Astrocyte (in vitro differentiated cells and primary cell): ENCODE measurements around the gene METTL8. TPM values are rescaled to one million over a fixed set of nuclear protein-coding genes. Genes with fewer than 3 reads are reported as not detected.

Experiments used
- DNase-seq: peaks from one replicate; pipeline ENCODE4 v3.0.0-alpha.2; 2010; ENCODE audit warnings: low read depth
- FAIRE-seq: peaks from 2 replicates; lab custom pipeline; 2011; peaks lifted over from hg19 to GRCh38; lab: Jason Lieb, UNC
- H2AFZ ChIP-seq: 2 replicates; pipeline ENCODE4 v1.6.0; 2012; ENCODE audit warnings: low read depth, low read length, inconsistent platforms
- H3K27ac ChIP-seq: 2 replicates; pipeline ENCODE4 v1.5.1; 2011; ENCODE audit warnings: low read depth, low read length, inconsistent platforms
- H3K27me3 ChIP-seq: 2 replicates; pipeline ENCODE4 v1.6.0; 2011; ENCODE audit warnings: low read length, inconsistent platforms; ENCODE audit not compliant: insufficient read depth
- H3K36me3 ChIP-seq: 2 replicates; pipeline ENCODE4 v1.5.1; 2011; ENCODE audit warnings: low read length, inconsistent platforms; ENCODE audit not compliant: insufficient read depth
- H3K4me1 ChIP-seq: 2 replicates; pipeline ENCODE4 v1.5.1; 2011; ENCODE audit warnings: low read length, inconsistent platforms; ENCODE audit not compliant: insufficient read depth
- H3K4me2 ChIP-seq: 2 replicates; pipeline ENCODE4 v1.6.0; 2012; ENCODE audit warnings: low read length, inconsistent platforms
- H3K4me3 ChIP-seq: 2 replicates; pipeline ENCODE4 v1.5.1; 2011; ENCODE audit warnings: low read depth, mild to moderate bottlenecking, low read length, inconsistent platforms; ENCODE audit not compliant: insufficient read depth
- H3K79me2 ChIP-seq: 2 replicates; pipeline ENCODE4 v1.6.0; 2012; ENCODE audit warnings: mild to moderate bottlenecking, low read length, inconsistent platforms; ENCODE audit not compliant: insufficient read depth
- H3K9ac ChIP-seq: 2 replicates; pipeline ENCODE4 v1.6.0; 2012; ENCODE audit warnings: mild to moderate bottlenecking, low read length, inconsistent platforms
- H3K9me3 ChIP-seq: 2 replicates; pipeline ENCODE4 v1.5.1; 2012; ENCODE audit warnings: low read depth, mild to moderate bottlenecking, low read length, inconsistent platforms; ENCODE audit not compliant: insufficient read depth
- H4K20me1 ChIP-seq: 2 replicates; pipeline ENCODE4 v1.6.0; 2012; ENCODE audit warnings: low read length, inconsistent platforms; ENCODE audit not compliant: insufficient read depth
- H3K27ac Mint-ChIP-seq: one replicate; pipeline ENCODE4 v1.8.0; 2021; ENCODE audit warnings: mild to moderate bottlenecking, mixed read lengths; ENCODE audit not compliant: unreplicated experiment
- H3K27me3 Mint-ChIP-seq: one replicate; pipeline ENCODE4 v1.8.0; 2021; ENCODE audit warnings: low read depth, mixed read lengths; ENCODE audit not compliant: unreplicated experiment
- H3K36me3 Mint-ChIP-seq: one replicate; pipeline ENCODE4 v1.8.0; 2021; ENCODE audit warnings: low read depth, mixed read lengths; ENCODE audit not compliant: unreplicated experiment
- H3K4me1 Mint-ChIP-seq: one replicate; pipeline ENCODE4 v1.8.0; 2021; ENCODE audit warnings: low read depth, mixed read lengths; ENCODE audit not compliant: unreplicated experiment
- H3K4me3 Mint-ChIP-seq: one replicate; pipeline ENCODE4 v1.8.0; 2021; ENCODE audit warnings: mild to moderate bottlenecking, moderate library complexity, mixed read lengths; ENCODE audit not compliant: unreplicated experiment
- H3K9me3 Mint-ChIP-seq: one replicate; pipeline ENCODE4 v1.8.0; 2021; ENCODE audit warnings: mild to moderate bottlenecking, mixed read lengths; ENCODE audit not compliant: unreplicated experiment
- EZH2 ChIP-seq: IDR thresholded peaks from 2 replicates; pipeline ENCODE4 v1.6.1; 2012; ENCODE audit warnings: mild to moderate bottlenecking, low read length, inconsistent platforms; ENCODE audit not compliant: insufficient read depth
- total RNA-seq: library from RNA; stranded (reverse); gene quantifications from 2 replicates; pipeline ENCODE4 v1.2.1, GENCODE V29; 2021
- TF ChIP-seq, protein P1 (sequence below): IDR thresholded peaks from 2 replicates; pipeline ENCODE4 v1.5.1; 2011; ENCODE audit warnings: low read depth, mild to moderate bottlenecking, inconsistent platforms, low read length, moderate library complexity; ENCODE audit not compliant: insufficient read depth

Gene METTL8
- total RNA-seq, 1 donor from 2014 or later = 40.4 TPM

DNA sequence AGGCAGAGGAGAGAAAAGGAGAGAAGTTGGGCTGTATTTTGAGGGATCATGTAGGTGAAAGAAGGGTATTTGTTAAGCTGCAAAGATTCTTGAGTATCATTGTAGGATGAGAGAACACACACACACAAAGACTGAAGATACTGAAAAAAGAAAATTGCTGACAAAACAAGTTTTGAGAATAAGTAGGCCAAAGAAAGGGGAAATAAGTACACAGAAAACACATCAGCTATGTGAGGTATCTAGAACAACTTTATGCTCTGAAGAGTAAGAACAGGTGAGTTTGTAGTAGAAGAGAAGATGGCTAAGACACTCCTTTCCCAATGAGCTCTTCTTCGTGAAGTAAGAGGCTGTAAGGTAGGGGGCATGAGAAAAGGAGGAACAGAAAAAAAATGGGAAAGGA is 28.2 kb downstream of the METTL8 start:
- Histone ChIP-seq H3K27me3 (no peaks in the 10 kb centered on the region), H3K9me3 (peaks cover 6% of the 10 kb centered on the region), H3K36me3 (no peaks in the 10 kb centered on the region), H2AFZ (no peak overlapping the region), H3K4me2 (no peak overlapping the region), H4K20me1 (no peaks in the 10 kb centered on the region), H3K4me3 (no peak overlapping the region), H3K4me1 (peaks cover 37% of the 10 kb centered on the region), H3K9ac (no peak overlapping the region), H3K27ac (no peak overlapping the region), H3K79me2 (peaks cover 8% of the 10 kb centered on the region)
- peaks cover 35% of the 10 kb centered on the region for H3K4me1 Mint-ChIP-seq
- peaks cover 5% of the 10 kb centered on the region for H3K36me3 Mint-ChIP-seq
- no peak overlapping the region for H3K4me3 Mint-ChIP-seq
- TF ChIP-seq, protein P1, sequence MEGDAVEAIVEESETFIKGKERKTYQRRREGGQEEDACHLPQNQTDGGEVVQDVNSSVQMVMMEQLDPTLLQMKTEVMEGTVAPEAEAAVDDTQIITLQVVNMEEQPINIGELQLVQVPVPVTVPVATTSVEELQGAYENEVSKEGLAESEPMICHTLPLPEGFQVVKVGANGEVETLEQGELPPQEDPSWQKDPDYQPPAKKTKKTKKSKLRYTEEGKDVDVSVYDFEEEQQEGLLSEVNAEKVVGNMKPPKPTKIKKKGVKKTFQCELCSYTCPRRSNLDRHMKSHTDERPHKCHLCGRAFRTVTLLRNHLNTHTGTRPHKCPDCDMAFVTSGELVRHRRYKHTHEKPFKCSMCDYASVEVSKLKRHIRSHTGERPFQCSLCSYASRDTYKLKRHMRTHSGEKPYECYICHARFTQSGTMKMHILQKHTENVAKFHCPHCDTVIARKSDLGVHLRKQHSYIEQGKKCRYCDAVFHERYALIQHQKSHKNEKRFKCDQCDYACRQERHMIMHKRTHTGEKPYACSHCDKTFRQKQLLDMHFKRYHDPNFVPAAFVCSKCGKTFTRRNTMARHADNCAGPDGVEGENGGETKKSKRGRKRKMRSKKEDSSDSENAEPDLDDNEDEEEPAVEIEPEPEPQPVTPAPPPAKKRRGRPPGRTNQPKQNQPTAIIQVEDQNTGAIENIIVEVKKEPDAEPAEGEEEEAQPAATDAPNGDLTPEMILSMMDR = no peak
- no peak for TF ChIP-seq EZH2
- no peak overlapping the region for H3K27ac Mint-ChIP-seq
- H3K9me3 Mint-ChIP-seq = peaks cover 2% of the 10 kb centered on the region
- FAIRE-seq = no peak
- DNase-seq = no peak
- no peaks in the 10 kb centered on the region for H3K27me3 Mint-ChIP-seq

DNA sequence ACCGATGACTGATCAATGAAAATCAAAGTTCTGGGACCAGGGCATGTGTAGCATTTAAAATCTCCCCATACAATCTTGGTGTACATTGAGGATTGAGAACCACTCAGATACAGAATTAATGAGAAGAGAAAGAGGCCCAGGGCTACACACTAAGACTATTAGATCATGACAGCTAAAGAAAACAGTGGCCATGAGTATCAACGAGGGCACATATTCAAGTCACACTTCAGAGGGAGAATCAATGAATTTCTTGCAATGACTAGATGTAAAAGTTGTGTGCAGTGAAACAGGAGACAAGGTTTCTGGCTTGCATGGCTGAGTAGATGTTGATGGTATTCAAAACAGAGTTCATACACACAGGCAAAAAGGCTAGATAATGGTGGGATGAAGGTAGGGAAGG is 29.1 kb downstream of the METTL8 start:
- Histone ChIP-seq H4K20me1 (no peaks in the 10 kb centered on the region), H2AFZ (no peak overlapping the region), H3K9me3 (peaks cover 6% of the 10 kb centered on the region), H3K27ac (peak overlapping the region; percentile 56), H3K4me1 (peaks cover 29% of the 10 kb centered on the region), H3K4me3 (no peak overlapping the region), H3K27me3 (no peaks in the 10 kb centered on the region), H3K9ac (no peak overlapping the region), H3K36me3 (no peaks in the 10 kb centered on the region), H3K79me2 (peaks cover 8% of the 10 kb centered on the region), H3K4me2 (no peak overlapping the region)
- H3K36me3 Mint-ChIP-seq = peaks cover 5% of the 10 kb centered on the region
- peak overlapping the region; percentile 36 for H3K27ac Mint-ChIP-seq
- H3K9me3 Mint-ChIP-seq = peaks cover 2% of the 10 kb centered on the region
- peaks cover 28% of the 10 kb centered on the region for H3K4me1 Mint-ChIP-seq
- H3K27me3 Mint-ChIP-seq = no peaks in the 10 kb centered on the region
- DNase-seq = no peak
- TF ChIP-seq EZH2 = no peak
- TF ChIP-seq, protein P1 = no peak
- H3K4me3 Mint-ChIP-seq = no peak overlapping the region
- no peak for FAIRE-seq

DNA sequence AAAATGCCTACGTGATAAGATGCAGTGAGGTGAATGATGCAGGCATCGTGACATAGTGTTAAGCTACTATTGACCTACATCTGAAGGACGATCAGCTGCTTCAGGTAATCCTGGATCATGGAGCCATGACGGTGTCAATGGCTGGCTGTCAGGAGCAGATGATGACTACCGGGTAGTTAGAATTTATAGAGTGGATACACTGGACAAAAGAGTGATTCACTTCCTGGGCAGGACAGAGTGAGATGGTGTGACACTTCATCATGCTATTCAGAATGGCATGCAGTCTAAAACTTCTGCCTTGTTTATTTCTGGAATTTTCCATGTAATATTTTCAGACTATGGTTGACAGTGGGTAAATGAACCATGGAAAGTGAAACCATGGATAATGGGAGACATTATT is 29.5 kb downstream of the METTL8 start:
- Histone ChIP-seq H4K20me1 (no peaks in the 10 kb centered on the region), H3K79me2 (peaks cover 3% of the 10 kb centered on the region), H2AFZ (no peak overlapping the region), H3K27me3 (no peaks in the 10 kb centered on the region), H3K4me1 (peaks cover 25% of the 10 kb centered on the region), H3K9me3 (peaks cover 6% of the 10 kb centered on the region), H3K4me2 (peak overlapping the region; percentile 61), H3K27ac (peak overlapping the region; percentile 71), H3K4me3 (no peak overlapping the region), H3K9ac (no peak overlapping the region), H3K36me3 (no peaks in the 10 kb centered on the region)
- Mint-ChIP-seq H3K27ac (peak overlapping the region; percentile 91), H3K27me3 (no peaks in the 10 kb centered on the region), H3K4me3 (no peak overlapping the region), H3K9me3 (peaks cover 2% of the 10 kb centered on the region), H3K36me3 (peaks cover 5% of the 10 kb centered on the region), H3K4me1 (peaks cover 24% of the 10 kb centered on the region)
- DNase-seq (peak; percentile 83), FAIRE-seq (peak; percentile 92)
- TF ChIP-seq EZH2 = no peak
- TF ChIP-seq, protein P1 = no peak
